GM10266 (cell line): ENCODE results near the gene EDIL3.

Experiments used
- DNase-seq: peaks from one replicate; pipeline ENCODE4 v3.0.0; 2012; ENCODE audit errors: extremely low spot score
- TF ChIP-seq, protein P1 (sequence below): IDR thresholded peaks from 2 replicates; pipeline ENCODE4 v1.5.1; 2012; ENCODE audit warnings: mild to moderate bottlenecking, low read depth; ENCODE audit not compliant: control insufficient read depth, insufficient read depth; ENCODE audit errors: missing control alignments

EDIL3 gene

DNA sequence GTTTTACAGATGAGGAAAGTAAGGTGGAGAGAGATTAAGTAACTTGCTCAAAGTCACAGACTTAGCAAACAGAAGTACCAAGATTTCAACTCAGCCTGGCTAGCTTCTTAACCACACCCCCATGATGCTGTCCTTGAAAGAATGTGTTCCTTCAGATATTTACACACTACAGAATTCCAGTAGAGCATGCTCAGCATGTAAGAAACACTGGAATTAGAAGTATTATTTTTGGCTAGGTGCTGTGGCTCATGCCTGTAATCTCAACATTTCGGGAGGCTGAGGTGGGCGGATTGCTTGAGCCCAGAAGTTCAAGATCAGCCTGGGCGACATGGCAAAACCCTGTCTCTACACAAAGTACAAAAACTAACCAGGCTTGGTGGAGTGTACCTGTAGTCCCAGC, 142.4 kb downstream of the EDIL3 start:
- TF ChIP-seq, protein P1, sequence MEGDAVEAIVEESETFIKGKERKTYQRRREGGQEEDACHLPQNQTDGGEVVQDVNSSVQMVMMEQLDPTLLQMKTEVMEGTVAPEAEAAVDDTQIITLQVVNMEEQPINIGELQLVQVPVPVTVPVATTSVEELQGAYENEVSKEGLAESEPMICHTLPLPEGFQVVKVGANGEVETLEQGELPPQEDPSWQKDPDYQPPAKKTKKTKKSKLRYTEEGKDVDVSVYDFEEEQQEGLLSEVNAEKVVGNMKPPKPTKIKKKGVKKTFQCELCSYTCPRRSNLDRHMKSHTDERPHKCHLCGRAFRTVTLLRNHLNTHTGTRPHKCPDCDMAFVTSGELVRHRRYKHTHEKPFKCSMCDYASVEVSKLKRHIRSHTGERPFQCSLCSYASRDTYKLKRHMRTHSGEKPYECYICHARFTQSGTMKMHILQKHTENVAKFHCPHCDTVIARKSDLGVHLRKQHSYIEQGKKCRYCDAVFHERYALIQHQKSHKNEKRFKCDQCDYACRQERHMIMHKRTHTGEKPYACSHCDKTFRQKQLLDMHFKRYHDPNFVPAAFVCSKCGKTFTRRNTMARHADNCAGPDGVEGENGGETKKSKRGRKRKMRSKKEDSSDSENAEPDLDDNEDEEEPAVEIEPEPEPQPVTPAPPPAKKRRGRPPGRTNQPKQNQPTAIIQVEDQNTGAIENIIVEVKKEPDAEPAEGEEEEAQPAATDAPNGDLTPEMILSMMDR = no peak
- DNase-seq = no peak

DNA sequence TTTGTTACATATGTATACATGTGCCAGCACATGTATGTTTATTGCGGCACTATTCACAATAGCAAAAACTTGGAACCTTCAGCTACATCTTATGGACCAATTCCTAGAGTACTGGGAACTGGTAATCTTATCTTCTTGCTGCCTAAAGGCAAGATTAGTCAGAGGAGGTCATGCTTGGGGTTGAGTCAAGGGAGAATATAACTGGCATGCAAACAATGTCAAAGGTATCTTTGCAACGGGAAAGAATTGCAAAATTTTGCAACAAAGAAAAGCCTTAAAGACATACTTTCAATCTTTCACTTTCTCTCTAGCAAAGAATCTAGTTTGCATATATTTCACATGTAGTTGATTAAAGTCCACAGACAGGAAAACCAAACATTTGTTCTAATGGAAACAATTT, 145.2 kb downstream of the EDIL3 start:
- DNase-seq = no peak

DNA sequence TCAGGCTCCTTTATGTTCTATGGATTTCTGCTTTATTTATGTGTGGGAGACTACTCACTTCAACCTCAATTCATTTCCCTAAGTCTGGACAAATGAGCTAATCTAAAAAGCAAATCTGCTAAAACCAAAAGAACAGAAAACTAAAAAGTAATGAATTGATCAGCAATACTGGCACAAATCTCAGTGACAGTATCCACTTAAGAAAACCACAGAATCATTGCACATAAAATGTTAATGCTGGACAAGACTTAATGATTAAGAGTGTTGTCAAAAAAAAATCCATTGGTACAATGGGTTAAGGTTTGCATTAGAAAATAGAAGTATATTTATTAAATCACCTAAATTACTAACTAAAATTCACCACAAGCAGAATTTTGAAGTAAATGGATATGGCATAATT, 147.6 kb downstream of the EDIL3 start:
- TF ChIP-seq, protein P1 = no peak
- no peak for DNase-seq

More for the DNA sequence above, 145.2 kb downstream of the EDIL3 start:
- TF ChIP-seq, protein P1 = no peak

DNA sequence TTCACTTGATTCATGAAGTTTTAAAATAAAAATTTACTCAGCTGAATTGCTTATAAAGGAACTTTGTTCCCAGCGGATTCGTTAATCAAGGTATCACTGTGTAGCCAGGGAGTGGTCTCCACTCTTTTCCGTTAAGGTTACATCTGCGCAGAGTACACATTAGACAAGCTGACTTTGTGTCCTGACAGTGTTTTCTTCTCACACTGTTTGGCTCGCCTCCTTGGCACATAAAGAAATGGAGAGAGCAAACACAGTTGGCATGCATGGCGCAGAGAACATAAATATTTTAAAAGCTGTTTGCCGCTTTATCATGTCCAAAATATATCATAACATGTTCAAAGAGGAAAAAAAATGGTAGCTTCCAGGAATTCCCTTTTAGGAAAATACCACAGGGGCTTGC, 153.2 kb downstream of the EDIL3 start:
- TF ChIP-seq, protein P1 = no peak
- no peak for DNase-seq

DNA sequence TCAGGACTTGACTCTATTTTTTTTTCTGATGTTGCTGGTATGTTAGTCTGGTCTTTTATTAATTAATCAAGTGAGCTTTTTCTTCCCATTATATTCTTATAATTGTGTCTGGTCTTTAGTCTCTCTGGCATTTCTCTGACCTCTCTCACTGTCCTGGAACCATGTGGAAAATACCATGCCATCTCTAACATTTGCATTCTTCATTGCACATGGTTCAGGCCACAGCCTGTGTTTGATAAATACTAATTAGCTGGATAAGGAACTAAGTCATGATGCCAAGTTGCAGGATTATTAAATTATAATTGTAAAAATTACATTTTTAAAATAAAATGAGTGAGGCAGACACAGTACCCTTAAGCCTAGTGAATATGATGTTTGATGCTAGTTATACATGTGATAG, 155.6 kb downstream of the EDIL3 start:
- no peak for DNase-seq
- TF ChIP-seq, protein P1 = no peak

DNA sequence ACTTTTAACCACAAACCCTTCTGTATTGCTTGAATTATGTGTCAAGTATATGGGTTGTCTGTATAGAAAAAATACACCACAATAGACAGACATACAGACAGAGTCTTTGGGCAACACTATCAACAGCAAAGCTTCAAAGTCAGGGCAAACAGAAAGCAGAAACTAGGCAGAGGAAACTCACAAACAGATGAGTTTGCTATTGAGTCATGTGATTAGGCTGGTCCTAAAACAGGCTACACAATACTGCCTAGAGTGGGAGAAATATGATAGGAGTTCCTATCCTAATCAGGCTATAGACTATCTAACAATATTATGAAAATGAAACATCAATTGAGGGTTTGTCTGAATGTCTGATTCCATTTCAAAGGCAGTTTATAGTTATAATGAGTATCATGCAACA, 156.4 kb downstream of the EDIL3 start:
- TF ChIP-seq, protein P1 = no peak
- DNase-seq = no peak

DNA sequence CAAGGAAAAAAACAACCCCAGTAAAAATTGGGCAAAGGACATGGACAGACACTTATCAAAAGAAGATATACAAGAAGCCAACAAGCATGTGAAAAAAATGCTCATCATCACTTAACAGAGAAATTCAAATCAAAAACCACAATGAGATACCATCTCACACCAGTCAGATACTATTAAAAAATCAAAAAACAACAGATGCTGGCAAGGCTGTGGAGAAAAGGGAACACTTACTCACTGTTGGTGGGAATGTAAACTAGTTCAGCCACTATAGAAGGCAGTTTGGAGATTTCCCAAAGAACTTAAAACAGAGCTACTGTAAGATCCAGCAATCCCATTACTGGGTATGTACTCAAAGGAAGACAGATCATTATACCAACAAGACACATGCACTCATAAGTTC, 157.4 kb downstream of the EDIL3 start:
- no peak for DNase-seq

More for the DNA sequence above, 157.4 kb downstream of the EDIL3 start:
- TF ChIP-seq, protein P1 = no peak
